Pancreas (tissue), 10 donors: ENCODE measurements around the gene VAC14. TPM values are rescaled to one million over a fixed set of nuclear protein-coding genes. Genes with fewer than 3 reads are reported as not detected.

Source experiments
- ATAC-seq, 4 donors: fragments of 200-7000 bp; cut with Tn5 transposase; one replicate each; pipeline versions ENCODE4 v1.8.0 to v1.9.1; 2020; ENCODE audit warnings: mild to moderate bottlenecking in 4 of 4, moderate library complexity in 4 of 4
- DNase-seq, 6 donors: peaks; one replicate each; pipeline ENCODE4 v3.0.0-alpha.2; 2020
- FAIRE-seq: peaks from 2 replicates; lab custom pipeline; 2012; peaks lifted over from hg19 to GRCh38; lab: Jason Lieb, UNC
- H3K27ac ChIP-seq, 4 donors: fragments of 200-600 bp; sonication (generic); 1 replicate in 3 of 4; 2 replicates in 1 of 4; pipeline versions ENCODE4 v1.5.0 to v1.8.0; 2020
- H3K27me3 ChIP-seq, 4 donors: fragments of 200-600 bp; one replicate each; pipeline ENCODE4 v1.8.0; 2021
- H3K36me3 ChIP-seq, 3 donors: fragments of 200-600 bp; sonication (generic) in 1 of 3; one replicate each; pipeline versions ENCODE4 v1.5.0 to v1.8.0; 2020 to 2021
- H3K4me1 ChIP-seq, 3 donors: fragments of 200-600 bp; one replicate each; pipeline ENCODE4 v1.8.0; 2021
- H3K4me3 ChIP-seq, 4 donors: fragments of 200-600 bp; sonication (generic) in 2 of 4; one replicate each; pipeline versions ENCODE4 v1.5.0 to v1.8.0; 2020 to 2021
- H3K9me3 ChIP-seq, 4 donors: fragments of 200-600 bp; one replicate each; pipeline ENCODE4 v1.8.0; 2021
- CTCF ChIP-seq, 4 donors: fragments of 200-600 bp; sonication (generic) in 3 of 4; IDR thresholded peaks; one replicate each; pipeline versions ENCODE4 v1.5.0 to v1.8.0; 2021; ENCODE audit warnings: antibody characterized with exemption in 4 of 4
- WGBS, 2 donors: extraction: QIAGEN DNeasy Blood & Tissue Kit; methylation state at CpG; one replicate each; pipeline ENCODE4 v1.1.7; 2013; 5-methylcytosine and 5-hydroxymethylcytosine counted together
- intact Hi-C, 3 donors: fragments of 100-400 bp; cut with DNase I; formaldehyde crosslinking; loops; one replicate each; pipeline versions ENCODE4 v1.11.1 to v1.14.2; 2022
- polyA plus RNA-seq, 2 donors: library from polyadenylated mRNA; stranded (reverse); fragments of 200-250 nt; gene quantifications; one replicate each; pipeline ENCODE4 v1.2.3, GENCODE V29; 2013
- total RNA-seq, 6 donors: library from RNA; stranded (reverse); fragmentation: NEBNext Ultra II Directional in 4 of 6; extraction: Animal tissue kit (Norgen Biotek cat#: 25700) in 4 of 6; gene quantifications; one replicate each; pipeline versions ENCODE4 v1.2.1 to v1.2.4, GENCODE V29; 2021 to 2023
- donor health status: healthy with polysubstance abuse.
- donor health status: DM: no; HTN: no; CAD: no; lungs with moderate emphysema.
- donor health status: DM: no; HTN: no; CAD: no.
- donor health status: control.
- donor health status: control.
- donor health status: Bipolar disorder and iron deficiency.
- donor health status: DM: yes; HTN: yes; CAD: no.
- donor health status: DM: no; HTN: no; CAD: no.
- donor health status: DM: no; HTN: no; CAD: no.
- donor health status: DM: yes; HTN: yes; CAD: no.

VAC14 gene
- total and polyA plus RNA-seq, 8 donors, result 9.6 to 36.3 (median 14.9) TPM

GRCh38 chr16:70685061-70685937 is 115.7 kb downstream of the VAC14 start:
- intact Hi-C loops, result no loop called here
- peak overlapping the region in 3 of 4 donors; percentile 23 to 58 (median 55) for H3K27ac ChIP-seq
- no peaks in the 10 kb centered on the region for H3K36me3 ChIP-seq
- DNase-seq, result peak in 4 of 6 donors; percentile 37 to 81 (median 62)
- TF ChIP-seq CTCF (IDR thresholded peaks at IDR 0.05), result no peak
- no peaks in the 10 kb centered on the region for H3K27me3 ChIP-seq
- H3K4me1 ChIP-seq, result peaks cover 0 to 4% (median 0%) of the 10 kb centered on the region in 3 donors
- WGBS, 2 donors, result 3% methylated on average over 64 to 90 of the region's 90 CpGs
- no peaks in the 10 kb centered on the region for H3K9me3 ChIP-seq
- peak; percentile 5 to 46 (median 18) for ATAC-seq
- peak overlapping the region; percentile 52 to 70 (median 55) for H3K4me3 ChIP-seq
- FAIRE-seq, result no peak

GRCh38 chr16:70684146-70685060 is 116.6 kb downstream of the VAC14 start:
- FAIRE-seq, result no peak
- TF ChIP-seq CTCF (IDR thresholded peaks at IDR 0.05), result no peak
- no peak for ATAC-seq
- Histone ChIP-seq H3K27me3 (no peaks in the 10 kb centered on the region), H3K9me3 (no peaks in the 10 kb centered on the region), H3K4me1 (peaks cover 0 to 4% (median 0%) of the 10 kb centered on the region in 3 donors), H3K36me3 (peaks cover 0 to 2% (median 0%) of the 10 kb centered on the region in 3 donors), H3K4me3 (peak overlapping the region in 3 of 4 donors; percentile 52 to 70 (median 57)), H3K27ac (no peak overlapping the region)
- peak in 2 of 6 donors; percentile 43 to 62 for DNase-seq
- WGBS, 2 donors, result 73 to 74% methylated on average over 14 of the region's 14 CpGs
- intact Hi-C loops, result no loop called here

- Histone ChIP-seq H3K9me3 (no peaks in the 10 kb centered on the region), H3K36me3 (peaks cover 0 to 4% (median 0%) of the 10 kb centered on the region in 3 donors), H3K27me3 (no peaks in the 10 kb centered on the region), H3K4me3 (peak overlapping the region in 1 of 4 donors; percentile 7), H3K4me1 (peaks cover 0 to 4% (median 0%) of the 10 kb centered on the region in 3 donors), H3K27ac (no peak overlapping the region)
- ATAC-seq (no peak), FAIRE-seq (no peak), DNase-seq (peak in 2 of 6 donors; percentile 15 to 53)
- no peak for TF ChIP-seq CTCF (IDR thresholded peaks at IDR 0.05)
- intact Hi-C loops, result no loop called here
- 88 to 90% methylated on average over 13 of the region's 13 CpGs for WGBS, 2 donors
Measured at GRCh38 chr16:70683146-70683944, 117.6 kb downstream of the VAC14 start.

- no peak for FAIRE-seq
- no peak for TF ChIP-seq CTCF (IDR thresholded peaks at IDR 0.05)
- WGBS, 2 donors, result 73 to 74% methylated on average over 14 of the region's 14 CpGs
- peak in 2 of 6 donors; percentile 15 to 35 for DNase-seq
- Histone ChIP-seq H3K4me3 (no peak overlapping the region), H3K27me3 (no peaks in the 10 kb centered on the region), H3K27ac (peak overlapping the region in 2 of 4 donors; percentile 12 to 44), H3K4me1 (peaks cover 0 to 4% (median 0%) of the 10 kb centered on the region in 3 donors), H3K9me3 (no peaks in the 10 kb centered on the region), H3K36me3 (peaks cover 0 to 4% (median 0%) of the 10 kb centered on the region in 3 donors)
- ATAC-seq, result no peak
- intact Hi-C loops, result no loop called here
Measured at GRCh38 chr16:70682239-70683145, 118.5 kb downstream of the VAC14 start.
